Measurements from ENCODE around the gene IPCEF1. TPM values are rescaled to one million over a fixed set of nuclear protein-coding genes. Genes with fewer than 3 reads are reported as not detected.

Gene IPCEF1
- total RNA-seq, 1 experiment from 2014 or later, result 0.28 TPM

- in situ Hi-C loops (cut with HindIII; ENCODE audit: low pct_unique_long_range_greater_than_20kb, low sequenced_read_pairs), result no loop called here
- ChIA-PET POLR2A (no interaction called here), CTCF (no interaction called here)
Observed at GRCh38 chr6:154223296-154223695, 133.3 kb downstream of the IPCEF1 start.

GRCh38 chr6:154222716-154223115 lies 133.9 kb downstream of the IPCEF1 start:
- intact Hi-C loops (cut with micrococcal nuclease; ENCODE audit: unreplicated experiment), result no loop called here

More at GRCh38 chr6:154223296-154223695, 133.3 kb downstream of the IPCEF1 start:
- TF ChIP-seq SIN3A (IDR thresholded peaks at IDR 0.05; ENCODE audit: borderline replicate concordance, insufficient read depth, low read depth, low read length), result no peak
- no peak for TF ChIP-seq TCF7L2 (IDR thresholded peaks at IDR 0.05; ENCODE audit: low read depth, low read length)
- TF ChIP-seq POLR2AphosphoS5 (IDR thresholded peaks at IDR 0.05; ENCODE audit: low read depth, low read length), result no peak
- TF ChIP-seq REST (IDR thresholded peaks at IDR 0.05; ENCODE audit: insufficient read depth in 1 of 2, low read depth in 2 of 2, low read length in 1 of 2), result no peak
- no peak for TF ChIP-seq CTCF (IDR thresholded peaks at IDR 0.05)
- Histone ChIP-seq H3K4me3 (ENCODE audit: low read depth in 2 of 2, low read length in 2 of 2) (no peak overlapping the region), H3K27ac (ENCODE audit: low read length) (no peak overlapping the region), H3K36me3 (ENCODE audit: control insufficient read depth, insufficient read depth, low read length) (no peaks in the 10 kb centered on the region), H3K27me3 (ENCODE audit: control insufficient read depth, insufficient read depth, low read length) (peaks cover 3% of the 10 kb centered on the region; the same call in 1 of the 2 replicates), H3K4me1 (ENCODE audit: control insufficient read depth, insufficient read depth, low read length) (no peaks in the 10 kb centered on the region), H3K9me3 (ENCODE audit: control insufficient read depth, insufficient read depth, low read depth, low read length) (no peaks in the 10 kb centered on the region)
- BruUV-seq (replicated peaks), result no TSS peak
- ATAC-seq, result no peak
- intact Hi-C loops (cut with micrococcal nuclease; ENCODE audit: unreplicated experiment), result no loop called here
- DNase-seq (ENCODE audit: low read depth, low spot score), result no peak

More at GRCh38 chr6:154222716-154223115, 133.9 kb downstream of the IPCEF1 start:
- no peaks in the 10 kb centered on the region for H3K9me3 ChIP-seq (ENCODE audit: control insufficient read depth, insufficient read depth, low read depth, low read length)
- ChIA-PET POLR2A (no interaction called here), CTCF (no interaction called here)
- H3K27me3 ChIP-seq (ENCODE audit: control insufficient read depth, insufficient read depth, low read length), result peaks cover 3% of the 10 kb centered on the region; the same call in 1 of the 2 replicates
- H3K4me3 ChIP-seq (ENCODE audit: low read depth in 2 of 2, low read length in 2 of 2), result no peak overlapping the region
- no peak for TF ChIP-seq REST (IDR thresholded peaks at IDR 0.05; ENCODE audit: insufficient read depth in 1 of 2, low read depth in 2 of 2, low read length in 1 of 2)
- TF ChIP-seq CTCF (IDR thresholded peaks at IDR 0.05), result no peak
- no peak for TF ChIP-seq POLR2AphosphoS5 (IDR thresholded peaks at IDR 0.05; ENCODE audit: low read depth, low read length)
- TF ChIP-seq SIN3A (IDR thresholded peaks at IDR 0.05; ENCODE audit: borderline replicate concordance, insufficient read depth, low read depth, low read length), result no peak
- TF ChIP-seq TCF7L2 (IDR thresholded peaks at IDR 0.05; ENCODE audit: low read depth, low read length), result no peak
- H3K36me3 ChIP-seq (ENCODE audit: control insufficient read depth, insufficient read depth, low read length), result no peaks in the 10 kb centered on the region
- no peak for ATAC-seq
- no TSS peak for BruUV-seq (replicated peaks)
- no peak overlapping the region for H3K27ac ChIP-seq (ENCODE audit: low read length)
- in situ Hi-C loops (cut with HindIII; ENCODE audit: low pct_unique_long_range_greater_than_20kb, low sequenced_read_pairs), result no loop called here
- no peaks in the 10 kb centered on the region for H3K4me1 ChIP-seq (ENCODE audit: control insufficient read depth, insufficient read depth, low read length)
- no peak for DNase-seq (ENCODE audit: low read depth, low spot score)
